HepG2 (cell line): Measurements from ENCODE around the gene ECHDC1. TPM values are rescaled to one million over a fixed set of nuclear protein-coding genes. Genes with fewer than 3 reads are reported as not detected.
A peak's percentile ranks its signal among the peaks of the same experiment; 100 is the strongest.

ENCODE experiments used
- ATAC-seq: fragments of 200-7000 bp; cut with Tn5 transposase; 3 replicates; pipeline ENCODE4 v1.9.1; 2020; ENCODE audit warnings: mild to moderate bottlenecking, moderate library complexity
- BruUV-seq: library from RNA; stranded (reverse); fragments of 400-500 nt; replicated peaks from 2 replicates; lab custom pipeline; 2021; lab: Mats Ljungman, UMichigan
- CTCF ChIA-PET: fragments of 300-600 bp; formaldehyde crosslinking; extraction: SDS; loops from one replicate; lab custom pipeline; 2021; ENCODE audit warnings: low total read pairs, inconsistent platforms, low intra/inter-chr PET ratio; lab: Yijun Ruan, JAX
- POLR2A ChIA-PET: fragments of 350-600 bp; sonication (Branson Sonifier 250); formaldehyde crosslinking; loops from one replicate; lab custom pipeline; 2020; ENCODE audit warnings: antibody characterized with exemption, inconsistent platforms; lab: Yijun Ruan, JAX
- DNase-seq: peaks from one replicate; pipeline ENCODE4 v3.0.0-alpha.2; 2015; ENCODE audit warnings: low spot score
- FAIRE-seq: peaks from 3 replicates; lab custom pipeline; 2011; peaks lifted over from hg19 to GRCh38; lab: Jason Lieb, UNC
- H2AFZ ChIP-seq: one replicate; pipeline ENCODE4 v1.6.1; 2011; ENCODE audit warnings: low read length, inconsistent platforms
- H3K27ac ChIP-seq: fragments of 300-600 bp; 3 replicates; pipeline ENCODE4 v1.8.0; 2011; ENCODE audit warnings: mixed run types, mild to moderate bottlenecking, mixed read lengths, low read length, inconsistent platforms; ENCODE audit not compliant: insufficient read depth; ENCODE audit errors: extremely low read length
- H3K27me3 ChIP-seq, 2 experiments: fragments of 200-600 bp in 1 of 2; 2 replicates in 1 of 2; 3 replicates in 1 of 2; pipeline versions ENCODE4 v1.6.0 to v1.8.0; 2011; ENCODE audit warnings: low read length in 2 of 2, mild to moderate bottlenecking in 2 of 2, moderate library complexity in 2 of 2, inconsistent platforms in 1 of 2; ENCODE audit not compliant: insufficient read depth in 2 of 2, control insufficient read depth in 1 of 2
- H3K36me3 ChIP-seq, 2 experiments: fragments of 200-600 bp in 1 of 2; replicated peaks in 1 of 2; 2 replicates in 1 of 2; 3 replicates in 1 of 2; pipeline versions ENCODE4 v1.5.1 to v1.8.0; 2011; ENCODE audit warnings: low read length in 2 of 2, inconsistent platforms in 1 of 2; ENCODE audit not compliant: insufficient read depth in 2 of 2, control insufficient read depth in 1 of 2
- H3K4me1 ChIP-seq: 2 replicates; pipeline ENCODE4 v1.5.1; 2012; ENCODE audit warnings: low read length, inconsistent platforms; ENCODE audit not compliant: insufficient read depth
- H3K4me2 ChIP-seq: 2 replicates; pipeline ENCODE4 v1.6.0; 2011; ENCODE audit warnings: low read depth, low read length, inconsistent platforms
- H3K4me3 ChIP-seq, 3 experiments: fragments of 200-600 bp in 1 of 3; sonication (generic), shearing (Covaris generic) in 1 of 3; replicated peaks in 1 of 3; 2 replicates each; pipeline ENCODE4 v1.5.1; 2011 to 2016; ENCODE audit warnings: low read length in 3 of 3, inconsistent platforms in 2 of 3, low read depth in 2 of 3, mild to moderate bottlenecking in 2 of 3, control low read depth in 1 of 3, mixed read lengths in 1 of 3; ENCODE audit not compliant: insufficient read depth in 1 of 3
- H3K79me2 ChIP-seq: one replicate; pipeline ENCODE4 v1.6.1; 2011; ENCODE audit warnings: low read length, inconsistent platforms; ENCODE audit not compliant: insufficient read depth
- H3K9ac ChIP-seq: 2 replicates; pipeline ENCODE4 v1.6.0; 2011; ENCODE audit warnings: mild to moderate bottlenecking, low read depth, low read length, inconsistent platforms; ENCODE audit not compliant: insufficient read depth
- H3K9me3 ChIP-seq: 2 replicates; pipeline ENCODE4 v1.5.1; 2012; ENCODE audit warnings: mild to moderate bottlenecking, low read length
- H4K20me1 ChIP-seq: 2 replicates; pipeline ENCODE4 v1.6.0; 2011; ENCODE audit warnings: inconsistent platforms, mild to moderate bottlenecking, low read length, moderate library complexity; ENCODE audit not compliant: insufficient read depth
- ARID2 ChIP-seq: sonication (generic); formaldehyde crosslinking; IDR thresholded peaks from 2 replicates; pipeline ENCODE4 v1.8.1; 2022; ENCODE audit warnings: mild to moderate bottlenecking, missing genetic modification reagents, borderline replicate concordance
- ARID3A ChIP-seq: IDR thresholded peaks from 2 replicates; pipeline ENCODE4 v1.6.1; 2012; ENCODE audit warnings: low read depth, low read length, improper control_type of control experiment
- CEBPB ChIP-seq: IDR thresholded peaks from 2 replicates; pipeline ENCODE4 v1.6.1; 2011; ENCODE audit warnings: low read depth, low read length, improper control_type of control experiment, borderline replicate concordance
- FOXA1 ChIP-seq, 2 experiments: fragments of 450-650 bp in 1 of 2; sonication (generic) in 1 of 2; formaldehyde crosslinking in 1 of 2; IDR thresholded peaks; 2 replicates each; pipeline versions ENCODE4 v1.4.0 to v1.6.1; 2016 to 2020; ENCODE audit warnings: missing genetic modification reagents in 1 of 2
- FOXP1 ChIP-seq, 2 experiments: fragments of 450-650 bp in 1 of 2; IDR thresholded peaks; 2 replicates each; pipeline ENCODE4 v1.6.1; 2017 to 2018; ENCODE audit warnings: antibody characterized with exemption in 1 of 2
- GATAD2A ChIP-seq: IDR thresholded peaks from 2 replicates; pipeline ENCODE4 v1.6.1; 2016
- SOX13 ChIP-seq, 3 experiments: fragments of 450-650 bp in 1 of 3; sonication (generic) in 1 of 3; formaldehyde crosslinking in 1 of 3; IDR thresholded peaks in 2 of 3; conservative IDR thresholded peaks in 1 of 3; 2 replicates each; pipeline versions ENCODE4 v1.5.0 to v1.6.1; 2016 to 2020; ENCODE audit warnings: antibody characterized with exemption in 1 of 3, mild to moderate bottlenecking in 1 of 3, missing compliant biosample characterization in 1 of 3, missing genetic modification reagents in 1 of 3, moderate library complexity in 1 of 3
- SOX5 ChIP-seq: IDR thresholded peaks from 2 replicates; pipeline ENCODE4 v1.6.1; 2016; ENCODE audit warnings: borderline replicate concordance
- ZBTB14 ChIP-seq: sonication (generic); formaldehyde crosslinking; IDR thresholded peaks from 2 replicates; pipeline ENCODE4 v1.4.0; 2020; ENCODE audit warnings: missing genetic modification reagents
- ZFP90 ChIP-seq: sonication (generic); formaldehyde crosslinking; IDR thresholded peaks from 2 replicates; pipeline ENCODE4 v1.8.0; 2022; ENCODE audit warnings: missing genetic modification reagents, mild to moderate bottlenecking, inconsistent platforms, borderline replicate concordance
- ZNF3 ChIP-seq: IDR thresholded peaks from 2 replicates; pipeline ENCODE4 v1.7.0; 2017; ENCODE audit warnings: inconsistent platforms
- WGBS: methylation state at CpG from one replicate; pipeline ENCODE4 v1.1.6; 2017; ENCODE audit warnings: low lambda C conversion rate; 5-methylcytosine and 5-hydroxymethylcytosine counted together
- in situ Hi-C: cut with HindIII; loops from 2 replicates; pipeline ENCODE4 v1.10.0; 2017; ENCODE audit warnings: low pct_unique_long_range_greater_than_20kb; ENCODE audit not compliant: extremely low pct_ligation_motif_present
- intact Hi-C: fragments of 100-400 bp; cut with micrococcal nuclease; formaldehyde crosslinking; loops from one replicate; pipeline ENCODE4 v1.10.0; 2022; ENCODE audit not compliant: unreplicated experiment
- polyA plus RNA-seq, 8 experiments: library from polyadenylated mRNA; depleted of rRNA in 3 of 8; stranded (reverse) in 7 of 8; unstranded in 1 of 8; fragments of >200 nt; fragmentation: Illumina TruSeq in 4 of 8; extraction: Trizol in 4 of 8; gene quantifications; 2 replicates each; pipeline versions ENCODE4 v1.2.1 to v1.2.3, GENCODE V29; 2011 to 2016; ENCODE audit warnings: low read depth in 4 of 8, missing spikeins in 1 of 8, mixed read lengths in 1 of 8; ENCODE audit not compliant: insufficient read depth in 1 of 8
- total RNA-seq, 5 experiments: library from RNA; depleted of rRNA; stranded (reverse); fragments of >200 nt; fragmentation: Illumina TruSeq; extraction: Trizol; gene quantifications; 2 replicates each; pipeline ENCODE4 v1.2.3, GENCODE V29; 2016; ENCODE audit warnings: low read depth in 1 of 5
- TF ChIP-seq, protein P1 (sequence below): sonication (generic); formaldehyde crosslinking; IDR thresholded peaks from 2 replicates; pipeline ENCODE4 v1.5.1; 2020; ENCODE audit warnings: missing genetic modification reagents, mild to moderate bottlenecking, borderline replicate concordance
- TF ChIP-seq, protein P2 (sequence below): IDR thresholded peaks from 2 replicates; pipeline ENCODE4 v1.4.0; 2020; ENCODE audit warnings: mild to moderate bottlenecking, missing genetic modification reagents

ECHDC1 gene
- total and polyA plus RNA-seq, 2 of the 13 experiments (the other 11 are each of a cell fraction or from before 2014, with no cell fraction given) = 32.8 to 98.1 TPM

DNA sequence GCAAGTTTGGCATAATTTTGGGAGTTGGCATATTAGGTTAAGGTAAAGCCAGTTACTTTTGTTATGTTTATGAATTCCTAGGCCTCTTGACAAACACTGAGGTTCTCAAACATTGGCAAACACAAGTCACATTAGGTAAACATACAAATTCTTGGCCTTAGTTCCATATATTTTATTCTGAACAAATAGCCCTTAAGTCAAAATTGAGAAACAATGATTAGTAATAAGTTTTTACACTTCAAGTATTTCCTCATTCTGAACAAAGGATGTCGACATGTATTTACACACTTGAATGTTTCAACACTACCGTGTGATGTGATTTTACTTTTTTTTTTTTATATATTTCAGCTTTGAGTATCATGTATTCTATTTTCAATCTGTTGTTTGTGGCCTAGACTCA, 3.8 kb upstream of the ECHDC1 start:
- Histone ChIP-seq H3K79me2 (peaks cover 36% of the 10 kb centered on the region), H3K27me3 (no peaks in the 10 kb centered on the region; a peak in 1 of 5 replicates)
- peak; percentile 56 for TF ChIP-seq GATAD2A (CRISPR knock-in tag)
- TF ChIP-seq ARID3A = peak; percentile 67; the same call in 1 of the 2 replicates
- peak; percentile 52; the same call in 1 of the 2 replicates for TF ChIP-seq SOX5 (CRISPR knock-in tag)
- TF ChIP-seq, protein P1, sequence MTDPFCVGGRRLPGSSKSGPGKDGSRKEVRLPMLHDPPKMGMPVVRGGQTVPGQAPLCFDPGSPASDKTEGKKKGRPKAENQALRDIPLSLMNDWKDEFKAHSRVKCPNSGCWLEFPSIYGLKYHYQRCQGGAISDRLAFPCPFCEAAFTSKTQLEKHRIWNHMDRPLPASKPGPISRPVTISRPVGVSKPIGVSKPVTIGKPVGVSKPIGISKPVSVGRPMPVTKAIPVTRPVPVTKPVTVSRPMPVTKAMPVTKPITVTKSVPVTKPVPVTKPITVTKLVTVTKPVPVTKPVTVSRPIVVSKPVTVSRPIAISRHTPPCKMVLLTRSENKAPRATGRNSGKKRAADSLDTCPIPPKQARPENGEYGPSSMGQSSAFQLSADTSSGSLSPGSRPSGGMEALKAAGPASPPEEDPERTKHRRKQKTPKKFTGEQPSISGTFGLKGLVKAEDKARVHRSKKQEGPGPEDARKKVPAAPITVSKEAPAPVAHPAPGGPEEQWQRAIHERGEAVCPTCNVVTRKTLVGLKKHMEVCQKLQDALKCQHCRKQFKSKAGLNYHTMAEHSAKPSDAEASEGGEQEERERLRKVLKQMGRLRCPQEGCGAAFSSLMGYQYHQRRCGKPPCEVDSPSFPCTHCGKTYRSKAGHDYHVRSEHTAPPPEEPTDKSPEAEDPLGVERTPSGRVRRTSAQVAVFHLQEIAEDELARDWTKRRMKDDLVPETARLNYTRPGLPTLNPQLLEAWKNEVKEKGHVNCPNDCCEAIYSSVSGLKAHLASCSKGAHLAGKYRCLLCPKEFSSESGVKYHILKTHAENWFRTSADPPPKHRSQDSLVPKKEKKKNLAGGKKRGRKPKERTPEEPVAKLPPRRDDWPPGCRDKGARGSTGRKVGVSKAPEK (CRISPR knock-in tag) = no peak
- TF ChIP-seq ARID2 = 0 out of 2 replicates have a peak, but pooled peaks have one; percentile 42
- peak; percentile 83 for TF ChIP-seq CEBPB
- TF ChIP-seq, protein P2, sequence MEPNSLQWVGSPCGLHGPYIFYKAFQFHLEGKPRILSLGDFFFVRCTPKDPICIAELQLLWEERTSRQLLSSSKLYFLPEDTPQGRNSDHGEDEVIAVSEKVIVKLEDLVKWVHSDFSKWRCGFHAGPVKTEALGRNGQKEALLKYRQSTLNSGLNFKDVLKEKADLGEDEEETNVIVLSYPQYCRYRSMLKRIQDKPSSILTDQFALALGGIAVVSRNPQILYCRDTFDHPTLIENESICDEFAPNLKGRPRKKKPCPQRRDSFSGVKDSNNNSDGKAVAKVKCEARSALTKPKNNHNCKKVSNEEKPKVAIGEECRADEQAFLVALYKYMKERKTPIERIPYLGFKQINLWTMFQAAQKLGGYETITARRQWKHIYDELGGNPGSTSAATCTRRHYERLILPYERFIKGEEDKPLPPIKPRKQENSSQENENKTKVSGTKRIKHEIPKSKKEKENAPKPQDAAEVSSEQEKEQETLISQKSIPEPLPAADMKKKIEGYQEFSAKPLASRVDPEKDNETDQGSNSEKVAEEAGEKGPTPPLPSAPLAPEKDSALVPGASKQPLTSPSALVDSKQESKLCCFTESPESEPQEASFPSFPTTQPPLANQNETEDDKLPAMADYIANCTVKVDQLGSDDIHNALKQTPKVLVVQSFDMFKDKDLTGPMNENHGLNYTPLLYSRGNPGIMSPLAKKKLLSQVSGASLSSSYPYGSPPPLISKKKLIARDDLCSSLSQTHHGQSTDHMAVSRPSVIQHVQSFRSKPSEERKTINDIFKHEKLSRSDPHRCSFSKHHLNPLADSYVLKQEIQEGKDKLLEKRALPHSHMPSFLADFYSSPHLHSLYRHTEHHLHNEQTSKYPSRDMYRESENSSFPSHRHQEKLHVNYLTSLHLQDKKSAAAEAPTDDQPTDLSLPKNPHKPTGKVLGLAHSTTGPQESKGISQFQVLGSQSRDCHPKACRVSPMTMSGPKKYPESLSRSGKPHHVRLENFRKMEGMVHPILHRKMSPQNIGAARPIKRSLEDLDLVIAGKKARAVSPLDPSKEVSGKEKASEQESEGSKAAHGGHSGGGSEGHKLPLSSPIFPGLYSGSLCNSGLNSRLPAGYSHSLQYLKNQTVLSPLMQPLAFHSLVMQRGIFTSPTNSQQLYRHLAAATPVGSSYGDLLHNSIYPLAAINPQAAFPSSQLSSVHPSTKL (CRISPR knock-in tag) = peak; percentile 28; the same call in 1 of the 2 replicates
- TF ChIP-seq FOXA1 (IDR thresholded peaks at IDR 0.05) = 0 out of 2 replicates have a peak, but pooled peaks have one; percentile 15
- 0 out of 2 replicates have a peak, but pooled peaks have one; percentile 33 for TF ChIP-seq FOXA1 (CRISPR knock-in tag; IDR thresholded peaks at IDR 0.05)
- no peak for TF ChIP-seq FOXP1 (IDR thresholded peaks at IDR 0.05)
- TF ChIP-seq FOXP1 (CRISPR knock-in tag; IDR thresholded peaks at IDR 0.05) = peak; percentile 20; the same call in 1 of the 2 replicates
- no peak for TF ChIP-seq ZFP90 (CRISPR knock-in tag)
- no peak for TF ChIP-seq ZBTB14 (CRISPR knock-in tag)
- TF ChIP-seq SOX13 (IDR thresholded peaks at IDR 0.05) = no peak
- peak in 1 of 2 experiments; percentile 56; a peak in 1 of 4 replicates for TF ChIP-seq SOX13 (CRISPR knock-in tag; conservative IDR thresholded peaks at IDR 0.05 in 1 of 2, IDR thresholded peaks at IDR 0.05 in 1 of 2)
- TF ChIP-seq ZNF3 (CRISPR knock-in tag) = no peak
- TF ChIP-seq, all 625 proteins: peak for 9
- BruUV-seq = no TSS peak
- in situ Hi-C loops (no loop called here), intact Hi-C loops (no loop called here)
- peaks cover 22% of the 10 kb centered on the region for H3K4me1 ChIP-seq
- no peak overlapping the region for H3K4me2 ChIP-seq
- no peaks in the 10 kb centered on the region for H4K20me1 ChIP-seq
- H3K9me3 ChIP-seq = no peaks in the 10 kb centered on the region
- ChIA-PET POLR2A (interaction anchor here (1.5 kb wide), 1 partner anchor 80 kb away, joined by 3 read pairs; the partner anchor contains the start of gene RNF146), CTCF (no interaction called here)
- no peak overlapping the region for H2AFZ ChIP-seq
- no peaks in the 10 kb centered on the region for H3K36me3 ChIP-seq
- H3K9ac ChIP-seq = no peak overlapping the region
- peak; percentile 30 for DNase-seq
- no peak overlapping the region for H3K4me3 ChIP-seq
- no peak for FAIRE-seq
- H3K27ac ChIP-seq = no peak overlapping the region
- WGBS = 32% methylated on average over 2 of the region's 2 CpGs
- no peak for ATAC-seq
